IMR-90 (cell line): ENCODE measurements around the gene ZNF592. TPM values are rescaled to one million over a fixed set of nuclear protein-coding genes. Genes with fewer than 3 reads are reported as not detected.

ENCODE experiments used
- ATAC-seq: fragments of 200-7000 bp; cut with Tn5 transposase; 2 replicates; pipeline ENCODE4 v1.9.1; 2020; ENCODE audit warnings: low read depth, mild to moderate bottlenecking, moderate library complexity
- BruUV-seq: library from RNA; stranded (reverse); fragments of 400-500 nt; replicated peaks from 2 replicates; lab custom pipeline; 2021; lab: Mats Ljungman, UMichigan
- CTCF ChIA-PET: fragments of 300-600 bp; formaldehyde crosslinking; extraction: SDS; loops from one replicate; lab custom pipeline; 2021; ENCODE audit warnings: antibody characterized with exemption; lab: Yijun Ruan, JAX
- POLR2A ChIA-PET: fragments of 300-600 bp; sonication (Branson Sonifier 250); formaldehyde crosslinking; loops from one replicate; lab custom pipeline; 2022; ENCODE audit warnings: antibody characterized with exemption; ENCODE audit not compliant: unreplicated experiment; lab: Charles Lee
- DNase-seq: peaks from one replicate; pipeline ENCODE4 v3.0.0; 2013
- H2AFZ ChIP-seq: replicated peaks from 2 replicates; pipeline ENCODE3; 2013; ENCODE audit warnings: low read length, mild to moderate bottlenecking; ENCODE audit not compliant: poor library complexity
- H2AK5ac ChIP-seq: 2 replicates; pipeline ENCODE4 v1.6.1; 2013; ENCODE audit warnings: low read depth, low read length, inconsistent platforms
- H2AK9ac ChIP-seq: replicated peaks from 2 replicates; pipeline ENCODE3; 2013; ENCODE audit warnings: mild to moderate bottlenecking, low read depth, low read length, moderate library complexity; ENCODE audit not compliant: poor library complexity
- H2BK120ac ChIP-seq: 2 replicates; pipeline ENCODE4 v1.6.1; 2013; ENCODE audit warnings: low read depth, low read length, inconsistent platforms
- H2BK15ac ChIP-seq: 3 replicates; pipeline ENCODE4 v1.6.1; 2013; ENCODE audit warnings: low read depth, low read length, inconsistent platforms
- H2BK20ac ChIP-seq: 2 replicates; pipeline ENCODE4 v1.6.1; 2013; ENCODE audit warnings: low read depth, mild to moderate bottlenecking, inconsistent platforms, low read length, moderate library complexity
- H2BK5ac ChIP-seq: 2 replicates; pipeline ENCODE4 v1.6.1; 2013; ENCODE audit warnings: mild to moderate bottlenecking, low read depth, low read length, inconsistent platforms; ENCODE audit not compliant: poor library complexity, severe bottlenecking
- H3K14ac ChIP-seq: replicated peaks from 2 replicates; pipeline ENCODE4 v1.6.1; 2013; ENCODE audit warnings: low read depth, low read length, inconsistent platforms
- H3K18ac ChIP-seq: 2 replicates; pipeline ENCODE4 v1.6.1; 2013; ENCODE audit warnings: low read depth, low read length, control low read depth
- H3K23ac ChIP-seq: 2 replicates; pipeline ENCODE4 v1.6.1; 2013; ENCODE audit warnings: low read depth, low read length, inconsistent platforms
- H3K27ac ChIP-seq: 2 replicates; pipeline ENCODE4 v1.5.1; 2013; ENCODE audit warnings: mild to moderate bottlenecking, control low read depth, low read length; ENCODE audit not compliant: insufficient read depth
- H3K27me3 ChIP-seq: 2 replicates; pipeline ENCODE4 v1.6.1; 2013; ENCODE audit warnings: low read length; ENCODE audit not compliant: control insufficient read depth, insufficient read depth
- H3K36me3 ChIP-seq: 2 replicates; pipeline ENCODE4 v1.6.1; 2013; ENCODE audit warnings: low read length, mixed read lengths; ENCODE audit not compliant: control insufficient read depth, insufficient read depth
- H3K4ac ChIP-seq: 2 replicates; pipeline ENCODE4 v1.6.1; 2013; ENCODE audit warnings: low read depth, low read length, inconsistent platforms
- H3K4me1 ChIP-seq: 2 replicates; pipeline ENCODE4 v1.6.1; 2013; ENCODE audit warnings: low read length, mixed read lengths; ENCODE audit not compliant: control insufficient read depth, insufficient read depth
- H3K4me2 ChIP-seq: 2 replicates; pipeline ENCODE4 v1.6.1; 2013; ENCODE audit warnings: low read depth, mild to moderate bottlenecking, control low read depth, low read length, moderate library complexity
- H3K4me3 ChIP-seq: 2 replicates; pipeline ENCODE4 v1.5.1; 2013; ENCODE audit warnings: low read depth, mild to moderate bottlenecking, control low read depth, low read length, moderate library complexity; ENCODE audit not compliant: insufficient read depth
- H3K56ac ChIP-seq: 2 replicates; pipeline ENCODE4 v1.6.1; 2013; ENCODE audit warnings: low read length, inconsistent platforms; ENCODE audit not compliant: insufficient read depth; ENCODE audit errors: extremely low read depth
- H3K79me1 ChIP-seq, 2 experiments: 2 replicates each; pipeline ENCODE4 v1.6.1; 2013; ENCODE audit warnings: low read length in 2 of 2, inconsistent platforms in 1 of 2, low read depth in 1 of 2
- H3K9ac ChIP-seq: 2 replicates; pipeline ENCODE4 v1.6.1; 2013; ENCODE audit warnings: low read depth, low read length, control low read depth
- H3K9me1 ChIP-seq: 2 replicates; pipeline ENCODE4 v1.6.1; 2013; ENCODE audit warnings: low read length, inconsistent platforms; ENCODE audit not compliant: insufficient read depth
- H3K9me3 ChIP-seq: 2 replicates; pipeline ENCODE4 v1.6.1; 2013; ENCODE audit warnings: low read length; ENCODE audit not compliant: control insufficient read depth, insufficient read depth
- H4K20me1 ChIP-seq: 2 replicates; pipeline ENCODE4 v1.6.1; 2013; ENCODE audit warnings: low read length, inconsistent platforms; ENCODE audit not compliant: insufficient read depth
- H4K5ac ChIP-seq: 2 replicates; pipeline ENCODE4 v1.6.1; 2013; ENCODE audit warnings: mild to moderate bottlenecking, low read depth, low read length, control low read depth
- H4K8ac ChIP-seq, 2 experiments: 2 replicates each; pipeline ENCODE4 v1.6.1; 2013; ENCODE audit warnings: low read depth in 2 of 2, low read length in 2 of 2, control low read depth in 1 of 2, inconsistent platforms in 1 of 2
- H4K91ac ChIP-seq: 2 replicates; pipeline ENCODE4 v1.6.1; 2013; ENCODE audit warnings: low read depth, low read length, inconsistent platforms; ENCODE audit not compliant: insufficient read depth
- CTCF ChIP-seq: conservative IDR thresholded peaks from 2 replicates; pipeline ENCODE4 v1.5.1; 2012; ENCODE audit warnings: mild to moderate bottlenecking, low read depth, low read length, improper control_type of control experiment
- FOS ChIP-seq: fragments of 150-350 bp; IDR thresholded peaks from 2 replicates; pipeline ENCODE4 v1.6.1; 2016; ENCODE audit warnings: low read depth, low read length
- MAFK ChIP-seq: IDR thresholded peaks from 2 replicates; pipeline ENCODE4 v1.6.1; 2012; ENCODE audit warnings: low read depth, low read length, improper control_type of control experiment
- MAZ ChIP-seq: IDR thresholded peaks from 2 replicates; pipeline ENCODE4 v1.6.1; 2012; ENCODE audit warnings: low read depth, mild to moderate bottlenecking, low read length, improper control_type of control experiment, moderate library complexity, borderline replicate concordance
- WGBS, 2 experiments: methylation state at CpG; one replicate each; pipeline versions ENCODE4 v1.1.5 to v1.1.7; 2013; ENCODE audit warnings: missing lambda C conversion rate in 2 of 2; ENCODE audit not compliant: insufficient read length in 1 of 2; ENCODE audit errors: extremely low coverage in 2 of 2; 5-methylcytosine and 5-hydroxymethylcytosine counted together
- dilution Hi-C: fragments of 300-500 bp; cut with HindIII; formaldehyde crosslinking; loops from one replicate; pipeline ENCODE4 v1.14.3; 2018; ENCODE audit warnings: low sequenced_read_pairs; ENCODE audit not compliant: unreplicated experiment
- in situ Hi-C: fragments of 300-500 bp; cut with MboI; formaldehyde crosslinking; loops from 3 replicates; pipeline ENCODE4 v1.14.3; 2019; ENCODE audit warnings: low sequenced_read_pairs, inconsistent platforms, mixed read lengths
- intact Hi-C: fragments of 100-400 bp; cut with micrococcal nuclease; formaldehyde crosslinking; loops from 2 replicates; pipeline ENCODE4 v1.10.0; 2022
- polyA plus RNA-seq, 3 experiments: library from polyadenylated mRNA; depleted of rRNA; stranded (reverse); fragments of >200 nt; gene quantifications; 2 replicates each; pipeline ENCODE4 v1.2.3, GENCODE V29; 2012; ENCODE audit warnings: low replicate concordance in 1 of 3
- total RNA-seq: library from RNA; depleted of rRNA; stranded (reverse); fragments of >200 nt; gene quantifications from 2 replicates; pipeline ENCODE4 v1.2.3, GENCODE V29; 2012

Gene ZNF592
- total and polyA plus RNA-seq, 2 of the 4 experiments (the other 2 are of a cell fraction): 4.3 to 10.2 TPM

- ChIA-PET POLR2A (no interaction called here), CTCF (no interaction called here)
- no peak overlapping the region for H2AFZ ChIP-seq
- dilution Hi-C loops (no loop called here), in situ Hi-C loops (no loop called here), intact Hi-C loops (no loop called here)
- TF ChIP-seq FOS: no peak
- no peak for TF ChIP-seq MAZ
- 0 out of 2 replicates have a peak, but pooled peaks have one; percentile 18 for TF ChIP-seq CTCF
- TF ChIP-seq MAFK: no peak
- H2BK20ac ChIP-seq: no peak overlapping the region
- H2BK15ac ChIP-seq: no peak overlapping the region
- H4K5ac ChIP-seq: no peak overlapping the region
- no peak overlapping the region for H2BK120ac ChIP-seq
- no peak overlapping the region for H3K27ac ChIP-seq
- H2BK5ac ChIP-seq: no peak overlapping the region
- no peak overlapping the region for H3K18ac ChIP-seq
- peaks cover 14% of the 10 kb centered on the region for H3K27me3 ChIP-seq
- H3K4me1 ChIP-seq: no peaks in the 10 kb centered on the region
- DNase-seq (no peak), ATAC-seq (no peak)
- H3K36me3 ChIP-seq: no peaks in the 10 kb centered on the region
- H3K56ac ChIP-seq: no peak overlapping the region
- no peaks in the 10 kb centered on the region for H3K9me3 ChIP-seq
- H3K4ac ChIP-seq: no peak overlapping the region
- H3K79me1 ChIP-seq: no peaks in the 10 kb centered on the region
- H4K20me1 ChIP-seq: no peaks in the 10 kb centered on the region
- H3K14ac ChIP-seq: no peak overlapping the region
- no peak overlapping the region for H3K4me3 ChIP-seq
- H3K9ac ChIP-seq: no peak overlapping the region
- no peak overlapping the region for H2AK5ac ChIP-seq
- H4K91ac ChIP-seq: no peak overlapping the region
- 76% methylated on average over 7 of the region's 8 CpGs; no CpG with 5 or more reads in 1 of the 2 experiments for WGBS, 2 experiments
- H3K4me2 ChIP-seq: no peak overlapping the region
- H4K8ac ChIP-seq: no peak overlapping the region
- H2AK9ac ChIP-seq: no peak overlapping the region
- BruUV-seq: no TSS peak
- H3K23ac ChIP-seq: no peak overlapping the region
- H3K9me1 ChIP-seq: no peaks in the 10 kb centered on the region
Observed at GRCh38 chr15:84821501-84822021, 73.2 kb downstream of the ZNF592 start.
